Smooth muscle cell (in vitro differentiated cells): ENCODE measurements around the gene FBXW5. TPM values are rescaled to one million over a fixed set of nuclear protein-coding genes. Genes with fewer than 3 reads are reported as not detected.

Experiments
- DNase-seq: peaks from one replicate; lab custom pipeline; 2025; ENCODE audit not compliant: unreplicated experiment; lab: John Stamatoyannopoulos, UW
- H2AFZ ChIP-seq: fragments of 200-600 bp; sonication (generic); 2 replicates; pipeline ENCODE4 v1.6.0; 2016; ENCODE audit warnings: antibody characterized with exemption, low read depth, mild to moderate bottlenecking
- H3F3A ChIP-seq: fragments of 200-600 bp; sonication (generic); 2 replicates; pipeline ENCODE4 v1.6.0; 2017; ENCODE audit warnings: antibody characterized with exemption, low read depth
- H3K27ac ChIP-seq: fragments of 200-600 bp; sonication (generic); 2 replicates; pipeline ENCODE4 v1.5.1; 2016; ENCODE audit warnings: low read depth, mild to moderate bottlenecking
- H3K27me3 ChIP-seq: fragments of 200-600 bp; sonication (generic); 2 replicates; pipeline ENCODE4 v1.6.1; 2016; ENCODE audit warnings: low read depth, mild to moderate bottlenecking
- H3K36me3 ChIP-seq: fragments of 200-600 bp; sonication (generic); 2 replicates; pipeline ENCODE4 v1.5.1; 2016; ENCODE audit warnings: low read depth
- H3K4me1 ChIP-seq: fragments of 200-600 bp; sonication (generic); 2 replicates; pipeline ENCODE4 v1.5.1; 2016; ENCODE audit warnings: low read depth
- H3K4me2 ChIP-seq: fragments of 200-600 bp; sonication (generic); 2 replicates; pipeline ENCODE4 v1.6.0; 2016; ENCODE audit warnings: mild to moderate bottlenecking
- H3K4me3 ChIP-seq: fragments of 200-600 bp; sonication (generic); 2 replicates; pipeline ENCODE4 v1.5.1; 2016; ENCODE audit warnings: mild to moderate bottlenecking
- H3K79me2 ChIP-seq: fragments of 200-600 bp; sonication (generic); 2 replicates; pipeline ENCODE4 v1.6.0; 2016; ENCODE audit warnings: low read depth, mild to moderate bottlenecking
- H3K9ac ChIP-seq: fragments of 200-600 bp; sonication (generic); 2 replicates; pipeline ENCODE4 v1.6.0; 2016; ENCODE audit warnings: low read depth
- H3K9me3 ChIP-seq: fragments of 200-600 bp; sonication (generic); replicated peaks from 2 replicates; pipeline ENCODE4 v1.5.1; 2016; ENCODE audit warnings: low read depth
- H4K20me1 ChIP-seq: fragments of 200-600 bp; sonication (generic); 2 replicates; pipeline ENCODE4 v1.6.0; 2016; ENCODE audit warnings: low read depth
- WGBS: methylation state at CpG from one replicate; pipeline ENCODE4 v1.1.7; 2016; ENCODE audit warnings: low lambda C conversion rate; 5-methylcytosine and 5-hydroxymethylcytosine counted together
- polyA plus RNA-seq: library from polyadenylated mRNA; unstranded; fragments of >200 nt; fragmentation: Nextera tagmentation; extraction: Ambion mirVana; gene quantifications from 2 replicates; pipeline ENCODE4 v1.2.1, GENCODE V29; 2016
- total RNA-seq: library from RNA; depleted of rRNA; stranded (reverse); fragments of >200 nt; gene quantifications from 2 replicates; pipeline ENCODE4 v1.2.3, GENCODE V29; 2014
- TF ChIP-seq, protein P1 (sequence below): fragments of 200-600 bp; sonication (generic); IDR thresholded peaks from 2 replicates; pipeline ENCODE4 v1.5.1; 2017; ENCODE audit warnings: borderline replicate concordance, mild to moderate bottlenecking, antibody characterized with exemption; ENCODE audit not compliant: insufficient read depth, poor library complexity, severe bottlenecking

The FBXW5 gene, protein sequence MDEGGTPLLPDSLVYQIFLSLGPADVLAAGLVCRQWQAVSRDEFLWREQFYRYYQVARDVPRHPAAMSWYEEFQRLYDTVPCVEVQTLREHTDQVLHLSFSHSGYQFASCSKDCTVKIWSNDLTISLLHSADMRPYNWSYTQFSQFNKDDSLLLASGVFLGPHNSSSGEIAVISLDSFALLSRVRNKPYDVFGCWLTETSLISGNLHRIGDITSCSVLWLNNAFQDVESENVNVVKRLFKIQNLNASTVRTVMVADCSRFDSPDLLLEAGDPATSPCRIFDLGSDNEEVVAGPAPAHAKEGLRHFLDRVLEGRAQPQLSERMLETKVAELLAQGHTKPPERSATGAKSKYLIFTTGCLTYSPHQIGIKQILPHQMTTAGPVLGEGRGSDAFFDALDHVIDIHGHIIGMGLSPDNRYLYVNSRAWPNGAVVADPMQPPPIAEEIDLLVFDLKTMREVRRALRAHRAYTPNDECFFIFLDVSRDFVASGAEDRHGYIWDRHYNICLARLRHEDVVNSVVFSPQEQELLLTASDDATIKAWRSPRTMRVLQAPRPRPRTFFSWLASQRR
- 70.5 and 103 TPM in 2 replicates for total RNA-seq
- polyA plus RNA-seq: 105 and 109 TPM in 2 replicates

DNA sequence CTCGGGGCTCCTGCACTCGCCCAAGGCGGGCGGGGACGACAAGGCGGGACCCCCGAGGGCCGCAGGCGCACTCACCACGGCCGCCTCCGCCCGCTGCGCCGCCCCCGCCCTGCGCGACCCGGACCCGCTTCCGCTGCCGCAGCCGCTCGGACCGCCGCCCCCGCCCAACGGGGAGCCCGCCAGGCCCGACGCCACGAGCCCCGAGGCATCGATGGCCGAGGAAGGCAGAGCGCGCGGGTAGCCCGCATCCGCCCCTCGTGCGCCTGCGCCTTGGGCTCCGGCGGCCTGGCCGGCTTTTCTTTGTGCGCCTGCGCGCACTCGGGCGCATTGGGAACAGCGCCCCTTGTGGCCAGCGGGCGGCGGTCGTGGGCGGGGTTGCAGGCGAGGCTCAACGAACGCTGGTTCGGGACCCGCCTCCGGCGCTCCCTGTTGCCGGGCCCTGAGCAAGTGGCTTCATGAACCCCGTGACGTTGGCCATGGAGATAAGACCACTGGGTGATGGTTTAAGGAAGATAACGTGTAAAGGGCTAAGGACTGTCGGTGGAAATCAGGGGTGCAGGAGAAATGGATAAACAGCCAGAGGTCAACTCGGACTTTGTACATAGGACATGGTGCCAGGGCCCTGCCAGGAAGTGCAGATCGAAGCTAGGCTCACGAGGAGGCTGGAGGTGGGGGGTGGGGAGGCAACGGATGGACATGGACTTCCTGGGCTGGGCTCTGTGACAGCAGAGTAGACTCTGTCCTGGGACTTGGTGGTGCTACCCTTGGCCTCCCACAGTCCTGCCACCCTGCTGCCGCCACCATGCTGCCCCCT is at the start of gene FBXW5, which contains the start of gene C8G:
TSS of gene FBXW5 (minus strand) at position 220 of the 814 bp plus-strand sequence. CDS start 655 bp downstream, outside the sequence.
TSS of gene C8G (plus strand) at position 725 of the 814 bp plus-strand sequence. CDS start at position 803, 78 bp downstream.
- peak within 1 kb of the TSS; percentile 82 for H3K27ac ChIP-seq
- H3K4me3 ChIP-seq: peak within 1 kb of the TSS; percentile 93
- no peaks in the 10 kb centered on the region for H3K27me3 ChIP-seq
- peaks cover 19% of the 10 kb centered on the region for H4K20me1 ChIP-seq
- peak within 1 kb of the TSS; percentile 98 for H3K4me2 ChIP-seq
- H3F3A ChIP-seq: no peaks in the 10 kb centered on the region
- peaks cover 21% of the 10 kb centered on the region for H3K79me2 ChIP-seq
- DNase-seq: peak; percentile 86
- TF ChIP-seq, protein P1, sequence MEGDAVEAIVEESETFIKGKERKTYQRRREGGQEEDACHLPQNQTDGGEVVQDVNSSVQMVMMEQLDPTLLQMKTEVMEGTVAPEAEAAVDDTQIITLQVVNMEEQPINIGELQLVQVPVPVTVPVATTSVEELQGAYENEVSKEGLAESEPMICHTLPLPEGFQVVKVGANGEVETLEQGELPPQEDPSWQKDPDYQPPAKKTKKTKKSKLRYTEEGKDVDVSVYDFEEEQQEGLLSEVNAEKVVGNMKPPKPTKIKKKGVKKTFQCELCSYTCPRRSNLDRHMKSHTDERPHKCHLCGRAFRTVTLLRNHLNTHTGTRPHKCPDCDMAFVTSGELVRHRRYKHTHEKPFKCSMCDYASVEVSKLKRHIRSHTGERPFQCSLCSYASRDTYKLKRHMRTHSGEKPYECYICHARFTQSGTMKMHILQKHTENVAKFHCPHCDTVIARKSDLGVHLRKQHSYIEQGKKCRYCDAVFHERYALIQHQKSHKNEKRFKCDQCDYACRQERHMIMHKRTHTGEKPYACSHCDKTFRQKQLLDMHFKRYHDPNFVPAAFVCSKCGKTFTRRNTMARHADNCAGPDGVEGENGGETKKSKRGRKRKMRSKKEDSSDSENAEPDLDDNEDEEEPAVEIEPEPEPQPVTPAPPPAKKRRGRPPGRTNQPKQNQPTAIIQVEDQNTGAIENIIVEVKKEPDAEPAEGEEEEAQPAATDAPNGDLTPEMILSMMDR: peak; percentile 96
- WGBS: 13% methylated on average over 34 of the region's 74 CpGs
- no peaks in the 10 kb centered on the region for H3K4me1 ChIP-seq
- peak within 1 kb of the TSS; percentile 89 for H3K9ac ChIP-seq
- H3K36me3 ChIP-seq: no peaks in the 10 kb centered on the region
- H3K9me3 ChIP-seq: no peaks in the 10 kb centered on the region
- H2AFZ ChIP-seq: no peak within 1 kb of the TSS

DNA sequence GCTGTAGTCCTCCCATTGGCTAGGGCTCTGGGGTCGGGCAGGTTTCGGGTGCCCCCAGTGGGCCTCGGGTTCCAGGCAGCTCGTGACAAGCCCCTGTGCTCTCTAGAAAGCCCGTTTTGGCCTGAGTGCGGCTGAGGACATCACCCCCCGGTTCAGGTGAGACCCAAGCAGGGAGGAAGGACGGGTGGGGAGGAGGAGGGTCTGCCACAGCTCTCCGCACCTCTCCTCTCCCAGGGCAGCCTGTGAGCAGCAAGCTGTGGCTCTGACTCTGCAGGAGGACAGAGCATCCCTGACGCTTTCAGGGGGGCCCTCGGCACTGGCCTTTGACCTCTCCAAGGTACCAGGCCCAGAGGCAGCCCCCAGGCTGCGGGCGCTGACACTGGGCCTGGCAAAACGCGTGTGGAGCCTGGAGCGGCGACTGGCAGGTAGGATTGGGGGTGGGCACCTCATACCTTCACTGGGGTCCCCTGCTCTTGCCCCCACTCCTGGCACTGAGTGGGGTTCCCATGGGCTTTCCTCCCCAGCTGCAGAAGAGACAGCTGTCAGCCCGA is 48.4 kb upstream of the FBXW5 start:
- Histone ChIP-seq H3K27ac (no peak overlapping the region), H3K9ac (peak overlapping the region; percentile 57), H2AFZ (peak overlapping the region; percentile 84), H3K27me3 (no peaks in the 10 kb centered on the region), H3K36me3 (no peaks in the 10 kb centered on the region), H3K4me1 (peaks cover 18% of the 10 kb centered on the region), H3K79me2 (no peaks in the 10 kb centered on the region), H3K4me2 (peak overlapping the region; percentile 97), H4K20me1 (no peaks in the 10 kb centered on the region), H3K4me3 (peak overlapping the region; percentile 93), H3K9me3 (no peaks in the 10 kb centered on the region), H3F3A (peaks cover 3% of the 10 kb centered on the region)
- no peak for DNase-seq
- TF ChIP-seq, protein P1: no peak
- WGBS: 45% methylated on average over 18 of the region's 18 CpGs

DNA sequence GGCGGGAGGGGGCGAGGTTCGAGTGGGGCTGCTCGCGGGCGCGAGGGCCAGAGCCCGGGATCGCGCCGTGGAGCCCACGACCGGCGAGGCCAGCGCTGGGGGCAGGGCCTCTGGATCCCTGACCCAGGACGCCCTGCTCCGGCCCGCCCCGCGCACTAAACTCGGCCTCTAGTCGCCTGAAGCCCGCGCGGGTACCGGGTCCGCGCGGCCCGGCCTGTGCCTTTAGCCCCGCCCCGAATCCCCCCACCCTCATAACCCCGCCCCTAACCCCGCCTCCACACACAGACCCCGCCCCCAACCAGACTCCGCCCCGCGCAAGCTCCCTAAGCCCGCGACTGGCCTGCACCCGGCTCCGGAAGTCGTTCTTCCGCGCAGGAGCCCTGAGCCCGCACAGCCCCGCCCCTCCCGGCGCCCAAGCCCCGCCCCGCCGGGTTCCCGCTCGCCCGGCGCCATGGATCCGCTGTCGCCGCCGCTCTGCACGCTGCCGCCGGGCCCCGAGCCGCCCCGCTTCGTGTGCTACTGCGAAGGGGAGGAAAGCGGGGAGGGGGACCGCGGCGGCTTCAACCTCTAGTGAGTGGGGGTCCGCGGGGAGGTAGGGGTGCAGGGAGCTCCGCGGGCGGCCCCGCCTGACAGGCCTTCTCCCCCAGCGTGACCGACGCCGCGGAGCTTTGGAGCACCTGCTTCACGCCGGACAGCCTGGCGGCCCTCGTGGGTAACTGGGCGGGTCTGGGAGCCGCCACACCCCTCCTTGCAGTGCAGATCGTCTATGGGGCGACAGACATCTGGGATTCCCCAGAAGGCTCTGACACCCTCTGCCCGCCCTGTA is 47.7 kb upstream of the FBXW5 start, which contains the start of gene PAXX:
TSS of gene PAXX (plus strand) at position 430 of the 826 bp plus-strand sequence. CDS start at position 452, 22 bp downstream.
- Histone ChIP-seq H2AFZ (peak within 1 kb of the TSS; percentile 84), H3K9ac (peak within 1 kb of the TSS; percentile 57), H3K27ac (peak within 1 kb of the TSS; percentile 31), H3F3A (peaks cover 3% of the 10 kb centered on the region), H3K4me1 (peaks cover 16% of the 10 kb centered on the region), H3K4me3 (peak within 1 kb of the TSS; percentile 93), H3K36me3 (no peaks in the 10 kb centered on the region), H4K20me1 (no peaks in the 10 kb centered on the region), H3K9me3 (no peaks in the 10 kb centered on the region), H3K79me2 (no peaks in the 10 kb centered on the region), H3K27me3 (no peaks in the 10 kb centered on the region), H3K4me2 (peak within 1 kb of the TSS; percentile 97)
- 2% methylated on average over 45 of the region's 92 CpGs for WGBS
- peak; percentile 78 for DNase-seq
- TF ChIP-seq, protein P1: no peak
